Activated naive CD8-positive, alpha-beta T cell (primary cell): ENCODE measurements around the gene TRAIP.

ENCODE experiments used
- H3K27ac Mint-ChIP-seq: one replicate; pipeline ENCODE4 v1.8.0; 2021; ENCODE audit warnings: mixed read lengths
- H3K27me3 Mint-ChIP-seq: one replicate; pipeline ENCODE4 v1.8.0; 2021; ENCODE audit warnings: mixed read lengths
- H3K36me3 Mint-ChIP-seq: one replicate; pipeline ENCODE4 v1.8.0; 2021; ENCODE audit warnings: mixed read lengths
- H3K4me1 Mint-ChIP-seq: one replicate; pipeline ENCODE4 v1.8.0; 2021; ENCODE audit warnings: low read depth, mixed read lengths
- H3K4me3 Mint-ChIP-seq: one replicate; pipeline ENCODE4 v1.8.0; 2021; ENCODE audit warnings: mild to moderate bottlenecking, mixed read lengths
- H3K9me3 Mint-ChIP-seq: one replicate; pipeline ENCODE4 v1.8.0; 2021; ENCODE audit warnings: low read depth, mixed read lengths

The TRAIP gene

GRCh38 chr3:49882166-49882565 lies 25.8 kb upstream of the TRAIP start:
- Mint-ChIP-seq H3K36me3 (no peaks in the 10 kb centered on the region), H3K27me3 (no peaks in the 10 kb centered on the region), H3K9me3 (no peaks in the 10 kb centered on the region), H3K4me3 (no peak overlapping the region), H3K27ac (no peak overlapping the region), H3K4me1 (no peaks in the 10 kb centered on the region)

GRCh38 chr3:49880581-49881315 lies 24.4 kb upstream of the TRAIP start:
- H3K36me3 Mint-ChIP-seq = no peaks in the 10 kb centered on the region
- H3K4me1 Mint-ChIP-seq = no peaks in the 10 kb centered on the region
- no peaks in the 10 kb centered on the region for H3K9me3 Mint-ChIP-seq
- no peak overlapping the region for H3K27ac Mint-ChIP-seq
- H3K4me3 Mint-ChIP-seq = no peak overlapping the region
- no peaks in the 10 kb centered on the region for H3K27me3 Mint-ChIP-seq

- Mint-ChIP-seq H3K4me1 (no peaks in the 10 kb centered on the region), H3K27me3 (no peaks in the 10 kb centered on the region), H3K27ac (no peak overlapping the region), H3K36me3 (no peaks in the 10 kb centered on the region), H3K4me3 (no peak overlapping the region), H3K9me3 (no peaks in the 10 kb centered on the region)
These were observed 23.4 kb upstream of the TRAIP start for GRCh38 chr3:49879721-49880120.

- H3K4me3 Mint-ChIP-seq = no peak overlapping the region
- H3K27me3 Mint-ChIP-seq = no peaks in the 10 kb centered on the region
- no peaks in the 10 kb centered on the region for H3K9me3 Mint-ChIP-seq
- H3K27ac Mint-ChIP-seq = no peak overlapping the region
- no peaks in the 10 kb centered on the region for H3K36me3 Mint-ChIP-seq
- no peaks in the 10 kb centered on the region for H3K4me1 Mint-ChIP-seq
These were observed 22.3 kb upstream of the TRAIP start for GRCh38 chr3:49878686-49879085.

GRCh38 chr3:49877716-49878115 lies 21.4 kb upstream of the TRAIP start:
- Mint-ChIP-seq H3K9me3 (no peaks in the 10 kb centered on the region), H3K27me3 (no peaks in the 10 kb centered on the region), H3K36me3 (no peaks in the 10 kb centered on the region), H3K27ac (no peak overlapping the region), H3K4me3 (no peak overlapping the region), H3K4me1 (no peaks in the 10 kb centered on the region)

GRCh38 chr3:49876567-49876966 lies 20.2 kb upstream of the TRAIP start:
- Mint-ChIP-seq H3K27ac (no peak overlapping the region), H3K4me1 (no peaks in the 10 kb centered on the region), H3K4me3 (no peak overlapping the region), H3K9me3 (no peaks in the 10 kb centered on the region), H3K36me3 (no peaks in the 10 kb centered on the region), H3K27me3 (no peaks in the 10 kb centered on the region)

GRCh38 chr3:49873623-49874022 lies 17.3 kb upstream of the TRAIP start:
- Mint-ChIP-seq H3K4me3 (no peak overlapping the region), H3K4me1 (no peaks in the 10 kb centered on the region), H3K27me3 (peaks cover 7% of the 10 kb centered on the region), H3K27ac (no peak overlapping the region), H3K36me3 (no peaks in the 10 kb centered on the region), H3K9me3 (no peaks in the 10 kb centered on the region)

GRCh38 chr3:49872801-49873281 lies 16.5 kb upstream of the TRAIP start:
- Mint-ChIP-seq H3K9me3 (no peaks in the 10 kb centered on the region), H3K4me3 (no peak overlapping the region), H3K4me1 (peaks cover 5% of the 10 kb centered on the region), H3K27me3 (peaks cover 12% of the 10 kb centered on the region), H3K36me3 (no peaks in the 10 kb centered on the region), H3K27ac (no peak overlapping the region)

GRCh38 chr3:49871531-49872153 lies 15.3 kb upstream of the TRAIP start:
- Mint-ChIP-seq H3K4me3 (no peak overlapping the region), H3K27me3 (peaks cover 19% of the 10 kb centered on the region), H3K36me3 (no peaks in the 10 kb centered on the region), H3K9me3 (no peaks in the 10 kb centered on the region), H3K4me1 (peaks cover 5% of the 10 kb centered on the region), H3K27ac (no peak overlapping the region)

- H3K27ac Mint-ChIP-seq = no peak within 1 kb of the TSS
- no peaks in the 10 kb centered on the region for H3K9me3 Mint-ChIP-seq
- H3K36me3 Mint-ChIP-seq = no peaks in the 10 kb centered on the region
- H3K27me3 Mint-ChIP-seq = peaks cover 19% of the 10 kb centered on the region
- peak within 1 kb of the TSS; percentile 52 for H3K4me3 Mint-ChIP-seq
- H3K4me1 Mint-ChIP-seq = peaks cover 5% of the 10 kb centered on the region
These were observed 13.3 kb upstream of the TRAIP start, which contains the start of gene CAMKV for GRCh38 chr3:49869525-49870126. CAMKV (minus strand) TSS chr3:49869906; CDS start chr3:49862388, 7,518 bp downstream.

- Mint-ChIP-seq H3K36me3 (no peaks in the 10 kb centered on the region), H3K27ac (no peak overlapping the region), H3K27me3 (peaks cover 19% of the 10 kb centered on the region), H3K4me3 (peak overlapping the region; percentile 52), H3K4me1 (peaks cover 5% of the 10 kb centered on the region), H3K9me3 (no peaks in the 10 kb centered on the region)
These were observed 12.6 kb upstream of the TRAIP start for GRCh38 chr3:49868862-49869466.

GRCh38 chr3:49867871-49868321 lies 11.5 kb upstream of the TRAIP start:
- Mint-ChIP-seq H3K4me1 (peaks cover 5% of the 10 kb centered on the region), H3K4me3 (peak overlapping the region; percentile 52), H3K27me3 (peaks cover 22% of the 10 kb centered on the region), H3K27ac (no peak overlapping the region), H3K9me3 (no peaks in the 10 kb centered on the region), H3K36me3 (no peaks in the 10 kb centered on the region)

- peak overlapping the region; percentile 40 for H3K4me3 Mint-ChIP-seq
- H3K4me1 Mint-ChIP-seq = peaks cover 5% of the 10 kb centered on the region
- no peaks in the 10 kb centered on the region for H3K9me3 Mint-ChIP-seq
- H3K36me3 Mint-ChIP-seq = no peaks in the 10 kb centered on the region
- H3K27ac Mint-ChIP-seq = no peak overlapping the region
- H3K27me3 Mint-ChIP-seq = peaks cover 22% of the 10 kb centered on the region
These were observed 11.0 kb upstream of the TRAIP start for GRCh38 chr3:49867400-49867799.

GRCh38 chr3:49865198-49865784 lies 8.9 kb upstream of the TRAIP start:
- H3K27me3 Mint-ChIP-seq = peaks cover 16% of the 10 kb centered on the region
- H3K27ac Mint-ChIP-seq = no peak overlapping the region
- peaks cover 5% of the 10 kb centered on the region for H3K4me1 Mint-ChIP-seq
- no peak overlapping the region for H3K4me3 Mint-ChIP-seq
- H3K36me3 Mint-ChIP-seq = no peaks in the 10 kb centered on the region
- H3K9me3 Mint-ChIP-seq = no peaks in the 10 kb centered on the region

- peaks cover 15% of the 10 kb centered on the region for H3K27me3 Mint-ChIP-seq
- H3K4me1 Mint-ChIP-seq = peaks cover 5% of the 10 kb centered on the region
- H3K27ac Mint-ChIP-seq = no peak overlapping the region
- no peaks in the 10 kb centered on the region for H3K36me3 Mint-ChIP-seq
- H3K9me3 Mint-ChIP-seq = no peaks in the 10 kb centered on the region
- H3K4me3 Mint-ChIP-seq = no peak overlapping the region
These were observed 8.1 kb upstream of the TRAIP start for GRCh38 chr3:49864505-49864904.
